HFF-Myc (cell line): Measurements from ENCODE around the gene TLE6.
A peak's percentile ranks its signal among the peaks of the same experiment; 100 is the strongest.

ENCODE experiments used
- DNase-seq: peaks from one replicate; pipeline ENCODE4 v3.0.0-alpha.2; 2011; ENCODE audit warnings: low read depth; ENCODE audit errors: extremely low read depth
- H3K4me3 ChIP-seq: replicated peaks from 2 replicates; pipeline ENCODE4 v1.5.1; 2011; ENCODE audit warnings: low read depth, mild to moderate bottlenecking, control low read depth, low read length
- TF ChIP-seq, protein P1 (sequence below): IDR thresholded peaks from 2 replicates; pipeline ENCODE4 v1.5.1; 2012; ENCODE audit warnings: mild to moderate bottlenecking, low read depth, low read length, control low read depth; ENCODE audit errors: missing control alignments

Gene TLE6

DNA sequence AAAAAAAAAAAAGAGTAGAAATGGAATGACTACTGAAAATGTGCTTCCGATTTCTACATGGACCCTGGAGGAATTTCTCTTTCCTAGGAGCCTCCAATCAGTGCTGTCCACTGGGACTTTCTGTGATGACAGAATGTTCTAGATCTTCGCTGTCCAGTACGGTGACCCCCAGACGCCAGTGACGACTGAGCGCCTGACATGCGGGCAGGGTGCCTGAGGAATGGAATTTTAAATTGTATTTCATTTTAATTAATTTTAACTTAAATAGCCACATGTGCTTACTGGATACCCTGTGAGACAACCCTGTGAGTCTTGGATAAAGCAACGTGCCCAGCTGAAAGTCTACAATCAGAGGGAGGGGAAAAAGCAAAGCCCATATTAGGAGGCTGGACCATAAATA is 4.1 kb upstream of the TLE6 start:
- H3K4me3 ChIP-seq: no peak overlapping the region
- no peak for DNase-seq
- TF ChIP-seq, protein P1, sequence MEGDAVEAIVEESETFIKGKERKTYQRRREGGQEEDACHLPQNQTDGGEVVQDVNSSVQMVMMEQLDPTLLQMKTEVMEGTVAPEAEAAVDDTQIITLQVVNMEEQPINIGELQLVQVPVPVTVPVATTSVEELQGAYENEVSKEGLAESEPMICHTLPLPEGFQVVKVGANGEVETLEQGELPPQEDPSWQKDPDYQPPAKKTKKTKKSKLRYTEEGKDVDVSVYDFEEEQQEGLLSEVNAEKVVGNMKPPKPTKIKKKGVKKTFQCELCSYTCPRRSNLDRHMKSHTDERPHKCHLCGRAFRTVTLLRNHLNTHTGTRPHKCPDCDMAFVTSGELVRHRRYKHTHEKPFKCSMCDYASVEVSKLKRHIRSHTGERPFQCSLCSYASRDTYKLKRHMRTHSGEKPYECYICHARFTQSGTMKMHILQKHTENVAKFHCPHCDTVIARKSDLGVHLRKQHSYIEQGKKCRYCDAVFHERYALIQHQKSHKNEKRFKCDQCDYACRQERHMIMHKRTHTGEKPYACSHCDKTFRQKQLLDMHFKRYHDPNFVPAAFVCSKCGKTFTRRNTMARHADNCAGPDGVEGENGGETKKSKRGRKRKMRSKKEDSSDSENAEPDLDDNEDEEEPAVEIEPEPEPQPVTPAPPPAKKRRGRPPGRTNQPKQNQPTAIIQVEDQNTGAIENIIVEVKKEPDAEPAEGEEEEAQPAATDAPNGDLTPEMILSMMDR: no peak

DNA sequence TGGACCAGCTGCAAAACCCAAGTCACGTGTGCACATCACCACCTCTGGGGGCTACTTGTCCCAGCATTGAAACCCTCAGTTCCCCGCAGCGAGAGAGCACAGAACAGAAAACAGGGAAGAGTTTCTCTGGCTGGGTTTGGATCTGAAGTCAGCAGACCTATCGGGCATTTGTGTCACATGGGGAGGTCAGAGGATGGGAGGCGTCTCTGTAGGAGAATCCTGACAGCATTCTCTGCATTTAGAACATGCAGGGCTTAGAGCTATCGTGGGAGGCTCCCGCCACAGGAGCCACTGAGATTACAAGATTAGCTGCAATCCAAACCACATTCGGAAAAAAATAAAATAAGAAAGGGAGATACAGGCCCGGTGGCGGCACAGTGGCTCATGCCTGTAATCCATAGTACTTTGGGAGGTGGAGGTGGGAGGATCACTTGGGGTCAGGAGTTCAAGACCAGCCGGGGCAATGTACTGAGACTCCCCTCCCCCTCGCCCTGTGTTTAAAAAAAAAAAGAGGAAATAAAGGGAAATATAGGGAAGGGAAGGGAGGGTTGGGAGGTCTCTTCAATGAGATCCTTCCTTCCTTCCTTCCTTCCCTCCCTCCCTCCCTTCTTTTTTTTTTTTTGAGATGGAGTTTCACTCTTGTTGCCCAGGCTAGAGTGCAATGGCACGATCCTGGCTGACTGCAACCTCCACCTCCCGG is 2.9 kb upstream of the TLE6 start:
- no peak overlapping the region for H3K4me3 ChIP-seq
- DNase-seq: no peak
- TF ChIP-seq, protein P1: no peak

DNA sequence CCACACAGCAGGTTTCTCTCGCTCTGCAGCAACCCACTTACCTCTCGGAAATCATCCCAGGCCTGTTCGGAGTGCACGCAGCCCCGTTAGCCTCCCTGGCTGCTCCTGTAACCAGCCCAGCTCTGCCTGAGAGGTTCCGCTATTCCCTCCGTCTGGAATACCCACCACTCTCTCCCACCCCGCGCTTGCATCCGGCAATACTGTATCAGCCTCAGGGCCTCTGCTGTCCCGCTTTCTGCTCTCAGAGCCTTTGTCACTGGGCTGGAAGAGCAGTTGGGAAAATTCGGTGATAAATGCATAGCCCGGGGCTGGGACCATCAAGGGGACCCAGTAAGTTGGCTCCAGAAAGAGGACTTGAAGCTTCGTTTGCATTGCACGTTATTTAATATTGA is 759 bp upstream of the TLE6 start:
- no peak for DNase-seq
- H3K4me3 ChIP-seq: peak overlapping the region; percentile 55
- TF ChIP-seq, protein P1: no peak

DNA sequence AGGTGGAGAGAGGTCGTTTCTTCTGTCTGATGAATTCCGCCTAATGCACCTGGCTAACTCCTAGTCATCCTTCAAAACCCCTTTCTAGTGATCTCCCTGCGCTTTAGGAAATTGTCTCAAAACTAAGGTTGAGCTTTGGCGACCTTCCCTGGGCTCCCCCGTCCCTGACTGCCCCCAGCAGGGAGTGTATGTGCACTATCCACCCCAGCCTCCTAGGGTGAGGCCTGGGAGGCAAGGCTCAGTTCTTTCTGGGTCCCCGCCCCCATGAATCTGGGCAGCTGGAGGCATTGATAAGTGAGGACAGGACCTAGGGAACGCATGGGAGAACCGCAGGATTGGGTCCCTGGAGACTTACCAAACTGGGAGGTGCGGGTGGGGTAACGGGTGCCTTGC is 378 bp downstream of the TLE6 start:
- DNase-seq: no peak
- TF ChIP-seq, protein P1: no peak
- peak overlapping the region; percentile 55; the same call in 1 of the 2 replicates for H3K4me3 ChIP-seq

DNA sequence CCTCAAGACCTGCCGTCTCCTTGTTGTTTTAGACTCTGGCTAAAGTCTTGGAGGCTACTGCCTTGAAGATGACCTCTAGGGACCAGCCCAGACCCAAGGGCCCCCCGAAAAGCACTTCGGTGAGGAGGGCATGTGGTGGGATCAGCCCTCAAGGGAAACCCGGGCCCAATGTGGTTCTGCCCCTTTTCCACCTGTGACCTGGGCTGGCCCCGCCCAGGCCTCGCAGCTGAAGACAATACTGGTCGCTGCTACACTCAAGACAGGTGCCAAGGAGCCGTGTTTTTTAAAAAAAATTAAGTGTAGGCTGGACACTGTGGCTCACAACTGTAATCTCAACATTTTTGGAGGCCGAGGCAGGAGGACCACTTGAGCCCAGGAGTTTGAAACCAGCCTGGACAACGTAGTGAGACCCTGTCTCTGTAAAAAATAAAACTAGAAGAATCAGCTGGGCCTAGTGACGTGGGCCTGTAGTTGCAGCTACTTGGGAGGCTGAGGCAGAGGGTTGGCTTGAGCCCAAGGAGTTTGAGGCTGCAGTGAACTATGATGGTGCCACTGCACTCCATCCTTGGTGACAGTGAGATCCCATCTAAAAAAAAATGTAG is 903 bp downstream of the TLE6 start:
- no peak overlapping the region for H3K4me3 ChIP-seq
- TF ChIP-seq, protein P1: no peak
- DNase-seq: no peak

DNA sequence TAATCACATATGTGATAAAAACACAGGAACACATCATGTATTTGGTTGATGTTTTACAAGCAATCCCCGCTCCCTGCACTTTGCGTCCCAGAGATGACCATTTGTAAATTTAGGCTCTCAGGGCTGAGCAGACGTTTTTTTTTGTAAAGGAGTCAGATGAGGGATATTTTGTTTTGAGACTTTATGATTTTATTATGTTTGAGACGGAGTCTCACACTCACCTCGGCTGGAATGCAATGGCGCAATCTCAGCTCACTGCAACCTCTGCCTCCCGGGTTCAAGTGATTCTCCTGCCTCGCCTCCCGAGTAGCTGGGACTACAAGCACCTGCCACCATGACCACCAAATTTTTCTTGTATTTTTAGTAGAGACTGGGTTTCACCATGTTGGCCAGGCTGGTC is 1.4 kb downstream of the TLE6 start:
- no peak for DNase-seq
- no peak overlapping the region for H3K4me3 ChIP-seq
- TF ChIP-seq, protein P1: no peak
